MM.1S (cell line): ENCODE data around the gene CFAP58.

Experiments used
- DNase-seq: peaks from one replicate; pipeline ENCODE4 v3.0.0-alpha.2; 2015
- H2AFZ ChIP-seq: fragments of 300-600 bp; sonication (generic); 2 replicates; pipeline ENCODE4 v1.6.0; 2016; ENCODE audit warnings: antibody characterized with exemption, low read length
- H3F3A ChIP-seq: fragments of 300-600 bp; sonication (generic); 2 replicates; pipeline ENCODE4 v1.6.1; 2016; ENCODE audit warnings: mild to moderate bottlenecking, antibody characterized with exemption, low read length, moderate library complexity, mixed read lengths; ENCODE audit not compliant: insufficient read depth
- H3K27ac ChIP-seq: fragments of 300-600 bp; sonication (generic); 2 replicates; pipeline ENCODE4 v1.5.1; 2016; ENCODE audit warnings: mild to moderate bottlenecking, low read length
- H3K27me3 ChIP-seq: fragments of 300-600 bp; sonication (generic); replicated peaks from 2 replicates; pipeline ENCODE4 v1.6.0; 2016; ENCODE audit warnings: low read length; ENCODE audit not compliant: insufficient read depth
- H3K36me3 ChIP-seq: fragments of 300-600 bp; sonication (generic); replicated peaks from 2 replicates; pipeline ENCODE4 v1.6.1; 2016; ENCODE audit warnings: mild to moderate bottlenecking, low read length, mixed read lengths; ENCODE audit not compliant: insufficient read depth
- H3K4me1 ChIP-seq: fragments of 300-600 bp; sonication (generic); 2 replicates; pipeline ENCODE4 v1.6.1; 2016; ENCODE audit warnings: low read length, mixed read lengths
- H3K4me2 ChIP-seq: fragments of 300-600 bp; sonication (generic); 2 replicates; pipeline ENCODE4 v1.6.0; 2016; ENCODE audit warnings: low read depth, low read length
- H3K4me3 ChIP-seq: fragments of 300-600 bp; sonication (generic); 2 replicates; pipeline ENCODE4 v1.5.1; 2016; ENCODE audit warnings: low read length, mixed read lengths
- H3K79me2 ChIP-seq: fragments of 300-600 bp; sonication (generic); 2 replicates; pipeline ENCODE4 v1.6.1; 2016; ENCODE audit warnings: mixed run types, low read length, mixed read lengths
- H3K9ac ChIP-seq: fragments of 300-600 bp; sonication (generic); 2 replicates; pipeline ENCODE4 v1.6.1; 2016; ENCODE audit warnings: low read length, mixed read lengths
- H3K9me2 ChIP-seq: fragments of 300-600 bp; sonication (generic); replicated peaks from 2 replicates; pipeline ENCODE4 v1.6.1; 2016; ENCODE audit warnings: mild to moderate bottlenecking, low read length, mixed read lengths; ENCODE audit not compliant: insufficient read depth
- H3K9me3 ChIP-seq: fragments of 300-600 bp; sonication (generic); replicated peaks from 2 replicates; pipeline ENCODE4 v1.6.1; 2016; ENCODE audit warnings: mild to moderate bottlenecking, low read length, mixed read lengths; ENCODE audit not compliant: insufficient read depth
- H4K20me1 ChIP-seq: fragments of 300-600 bp; sonication (generic); 2 replicates; pipeline ENCODE4 v1.6.1; 2016; ENCODE audit warnings: mild to moderate bottlenecking, low read length, moderate library complexity, mixed read lengths; ENCODE audit not compliant: insufficient read depth
- CTCF ChIP-seq: fragments of 300-600 bp; sonication (generic); IDR thresholded peaks from 2 replicates; pipeline ENCODE4 v1.5.1; 2016; ENCODE audit warnings: antibody characterized with exemption, low read length, mixed read lengths
- EZH2 ChIP-seq: fragments of 300-600 bp; sonication (generic); optimal IDR thresholded peaks from 2 replicates; pipeline ENCODE3; 2017; ENCODE audit warnings: low read depth, mild to moderate bottlenecking, antibody characterized with exemption, low read length, mixed read lengths
- EZH2phosphoT487 ChIP-seq: fragments of 300-600 bp; sonication (generic); IDR thresholded peaks from 2 replicates; pipeline ENCODE4 v1.6.1; 2018; ENCODE audit warnings: antibody characterized with exemption, low read length

CFAP58 gene

GRCh38 chr10:104440221-104440620 is 86.6 kb downstream of the CFAP58 start:
- Histone ChIP-seq H2AFZ (no peak overlapping the region), H4K20me1 (no peaks in the 10 kb centered on the region)
- no peak for DNase-seq

GRCh38 chr10:104441329-104442000 is 87.8 kb downstream of the CFAP58 start:
- Histone ChIP-seq H3K27ac (no peak overlapping the region), H3F3A (no peaks in the 10 kb centered on the region), H3K36me3 (no peaks in the 10 kb centered on the region), H3K9me3 (no peaks in the 10 kb centered on the region), H4K20me1 (no peaks in the 10 kb centered on the region), H3K4me2 (no peak overlapping the region), H3K9me2 (no peaks in the 10 kb centered on the region), H3K27me3 (no peaks in the 10 kb centered on the region), H3K79me2 (no peaks in the 10 kb centered on the region), H3K4me1 (no peaks in the 10 kb centered on the region), H3K9ac (no peak overlapping the region), H2AFZ (no peak overlapping the region), H3K4me3 (no peak overlapping the region)
- no peak for TF ChIP-seq CTCF
- no peak for TF ChIP-seq EZH2
- no peak for TF ChIP-seq EZH2phosphoT487
- no peak for DNase-seq

More at GRCh38 chr10:104440221-104440620, 86.6 kb downstream of the CFAP58 start:
- no peaks in the 10 kb centered on the region for H3F3A ChIP-seq
- no peak for TF ChIP-seq EZH2phosphoT487
- no peak for TF ChIP-seq CTCF
- no peak for TF ChIP-seq EZH2
- no peaks in the 10 kb centered on the region for H3K9me2 ChIP-seq
- no peaks in the 10 kb centered on the region for H3K4me1 ChIP-seq
- no peaks in the 10 kb centered on the region for H3K27me3 ChIP-seq
- no peaks in the 10 kb centered on the region for H3K79me2 ChIP-seq
- no peak overlapping the region for H3K27ac ChIP-seq
- no peaks in the 10 kb centered on the region for H3K9me3 ChIP-seq
- no peaks in the 10 kb centered on the region for H3K36me3 ChIP-seq
- no peak overlapping the region for H3K9ac ChIP-seq
- H3K4me2 ChIP-seq: no peak overlapping the region
- H3K4me3 ChIP-seq: no peak overlapping the region

- no peaks in the 10 kb centered on the region for H3K9me2 ChIP-seq
- no peaks in the 10 kb centered on the region for H4K20me1 ChIP-seq
- H3K9ac ChIP-seq: no peak overlapping the region
- H3K27ac ChIP-seq: no peak overlapping the region
- TF ChIP-seq CTCF (no peak), EZH2phosphoT487 (no peak), EZH2 (no peak)
- no peaks in the 10 kb centered on the region for H3F3A ChIP-seq
- DNase-seq: no peak
- no peaks in the 10 kb centered on the region for H3K79me2 ChIP-seq
- H3K4me2 ChIP-seq: no peak overlapping the region
- no peak overlapping the region for H3K4me3 ChIP-seq
- H2AFZ ChIP-seq: no peak overlapping the region
- no peaks in the 10 kb centered on the region for H3K27me3 ChIP-seq
- H3K36me3 ChIP-seq: no peaks in the 10 kb centered on the region
- no peaks in the 10 kb centered on the region for H3K9me3 ChIP-seq
- H3K4me1 ChIP-seq: no peaks in the 10 kb centered on the region
Measured at GRCh38 chr10:104445359-104445758, 91.7 kb downstream of the CFAP58 start.
